A673 (cell line): ENCODE results near the gene E2F3. TPM values are rescaled to one million over a fixed set of nuclear protein-coding genes. Genes with fewer than 3 reads are reported as not detected.

Experiments
- BruUV-seq: library from RNA; stranded (reverse); fragments of 400-500 nt; replicated peaks from 2 replicates; lab custom pipeline; 2021; lab: Mats Ljungman, UMichigan
- CTCF ChIA-PET: fragments of 300-600 bp; sonication (Branson Sonifier 250); formaldehyde crosslinking; loops from one replicate; lab custom pipeline; 2022; ENCODE audit warnings: antibody characterized with exemption; lab: Charles Lee
- POLR2A ChIA-PET: fragments of 300-600 bp; sonication (Branson Sonifier 250); formaldehyde crosslinking; loops from one replicate; lab custom pipeline; 2022; ENCODE audit warnings: antibody characterized with exemption; ENCODE audit not compliant: low non-redundant PET; lab: Charles Lee
- DNase-seq: peaks from one replicate; pipeline ENCODE4 v3.0.0-alpha.2; 2015; ENCODE audit warnings: low spot score
- H3K27ac ChIP-seq: fragments of 200-600 bp; sonication (generic); 2 replicates; pipeline ENCODE4 v1.5.1; 2016; ENCODE audit warnings: mixed run types, low read depth, mild to moderate bottlenecking, mixed read lengths, antibody characterized with exemption, low read length; ENCODE audit not compliant: poor library complexity, severe bottlenecking
- H3K27me3 ChIP-seq: fragments of 200-600 bp; sonication (generic); replicated peaks from 2 replicates; pipeline ENCODE4 v1.6.1; 2017; ENCODE audit warnings: mixed run types, low read depth, mild to moderate bottlenecking, mixed read lengths, antibody characterized with exemption, low read length; ENCODE audit not compliant: insufficient read depth, poor library complexity
- H3K36me3 ChIP-seq: fragments of 200-600 bp; sonication (generic); 2 replicates; pipeline ENCODE4 v1.6.1; 2016; ENCODE audit warnings: mixed run types, mild to moderate bottlenecking, mixed read lengths, antibody characterized with exemption, low read length; ENCODE audit not compliant: insufficient read depth, poor library complexity, severe bottlenecking
- H3K4me1 ChIP-seq: fragments of 200-600 bp; sonication (generic); 2 replicates; pipeline ENCODE4 v1.6.1; 2017; ENCODE audit warnings: mixed run types, mild to moderate bottlenecking, mixed read lengths, antibody characterized with exemption, low read length; ENCODE audit not compliant: insufficient read depth, poor library complexity, severe bottlenecking
- H3K4me3 ChIP-seq: fragments of 200-600 bp; sonication (generic); 2 replicates; pipeline ENCODE4 v1.5.1; 2016; ENCODE audit warnings: low read depth, mixed run types, mild to moderate bottlenecking, mixed read lengths, low read length; ENCODE audit not compliant: poor library complexity, severe bottlenecking
- H3K9me3 ChIP-seq: fragments of 200-600 bp; sonication (generic); 2 replicates; pipeline ENCODE4 v1.6.1; 2016; ENCODE audit warnings: mixed run types, low read depth, mild to moderate bottlenecking, mixed read lengths, antibody characterized with exemption, low read length; ENCODE audit not compliant: poor library complexity, severe bottlenecking
- CTCF ChIP-seq: fragments of 300-800, 200-600 bp; sonication (generic); conservative IDR thresholded peaks from 2 replicates; pipeline ENCODE4 v1.5.1; 2017; ENCODE audit warnings: low read depth, mild to moderate bottlenecking, antibody characterized with exemption, low read length, moderate library complexity, mixed read lengths
- EZH2 ChIP-seq: fragments of 200-600 bp; sonication (generic); IDR thresholded peaks from 2 replicates; pipeline ENCODE4 v1.6.1; 2017; ENCODE audit warnings: borderline replicate concordance, low read depth, mild to moderate bottlenecking, mixed read lengths, antibody characterized with exemption, low read length; ENCODE audit not compliant: poor library complexity, severe bottlenecking
- intact Hi-C: fragments of 100-400 bp; cut with micrococcal nuclease; formaldehyde crosslinking; loops from one replicate; pipeline ENCODE4 v1.10.0; 2022; ENCODE audit not compliant: unreplicated experiment
- total RNA-seq: library from RNA; stranded (reverse); gene quantifications from 2 replicates; pipeline ENCODE4 v1.2.3, GENCODE V29; 2021

E2F3 gene
- total RNA-seq, 1 experiment from 2014 or later = 42.4 TPM

GRCh38 chr6:20538131-20538662, 136.5 kb downstream of the E2F3 start:
- Histone ChIP-seq H3K4me1 (peaks cover 4% of the 10 kb centered on the region), H3K27me3 (no peaks in the 10 kb centered on the region), H3K9me3 (no peaks in the 10 kb centered on the region), H3K36me3 (no peaks in the 10 kb centered on the region), H3K27ac (no peak overlapping the region), H3K4me3 (no peak overlapping the region)
- DNase-seq = no peak
- no TSS peak for BruUV-seq
- intact Hi-C loops = no loop called here
- ChIA-PET CTCF (interaction anchor here (1.0 kb wide), 1 partner anchor 12 kb away, joined by 3 read pairs; no protein-coding TSS in a partner anchor), POLR2A (no interaction called here)
- no peak for TF ChIP-seq CTCF
- no peak for TF ChIP-seq EZH2

GRCh38 chr6:20538907-20539306, 137.2 kb downstream of the E2F3 start:
- intact Hi-C loops = no loop called here
- H3K4me1 ChIP-seq = peaks cover 5% of the 10 kb centered on the region
- DNase-seq = no peak
- CTCF ChIA-PET = no interaction called here
- BruUV-seq = no TSS peak
- no peak overlapping the region for H3K27ac ChIP-seq
- no peak overlapping the region for H3K4me3 ChIP-seq
- H3K27me3 ChIP-seq = no peaks in the 10 kb centered on the region
- H3K36me3 ChIP-seq = no peaks in the 10 kb centered on the region
- H3K9me3 ChIP-seq = no peaks in the 10 kb centered on the region
- TF ChIP-seq CTCF (no peak), EZH2 (no peak)
- POLR2A ChIA-PET = no interaction called here

GRCh38 chr6:20539387-20539786, 137.7 kb downstream of the E2F3 start:
- CTCF ChIA-PET = no interaction called here
- Histone ChIP-seq H3K27me3 (no peaks in the 10 kb centered on the region), H3K27ac (no peak overlapping the region), H3K9me3 (no peaks in the 10 kb centered on the region), H3K4me3 (no peak overlapping the region), H3K36me3 (no peaks in the 10 kb centered on the region), H3K4me1 (peaks cover 5% of the 10 kb centered on the region)
- intact Hi-C loops = no loop called here
- TF ChIP-seq EZH2 (no peak), CTCF (no peak)
- POLR2A ChIA-PET = interaction anchor here (0.6 kb wide), 1 partner anchor 667 kb away, joined by 12 read pairs; no protein-coding TSS in a partner anchor
- BruUV-seq = no TSS peak
- no peak for DNase-seq
